ENCODE data around the gene LRP6.

LRP6 gene

GRCh38 chr12:12068751-12069150, 198.1 kb downstream of the LRP6 start:
- no peak for DNase-seq
